OCI-LY1 (cell line): ENCODE data around the gene FBLN7.

Source experiments
- H2AFZ ChIP-seq: fragments of 200-600 bp; sonication (generic), shearing (Covaris generic); 2 replicates; pipeline ENCODE4 v1.6.0; 2014; ENCODE audit warnings: antibody characterized with exemption, mild to moderate bottlenecking, low read length
- H3F3A ChIP-seq: fragments of 200-600 bp; sonication (generic), shearing (Covaris generic); 2 replicates; pipeline ENCODE4 v1.6.0; 2014; ENCODE audit warnings: mild to moderate bottlenecking, antibody characterized with exemption, low read length, moderate library complexity; ENCODE audit not compliant: insufficient read depth
- H3K27ac ChIP-seq: fragments of 200-600 bp; sonication (generic); 2 replicates; pipeline ENCODE4 v1.5.1; 2014; ENCODE audit warnings: low read length, mixed run types, mild to moderate bottlenecking, low read depth; ENCODE audit not compliant: poor library complexity, severe bottlenecking
- H3K27me3 ChIP-seq: fragments of 200-600 bp; sonication (generic); 2 replicates; pipeline ENCODE4 v1.6.0; 2014; ENCODE audit warnings: antibody characterized with exemption, mild to moderate bottlenecking, low read length, moderate library complexity; ENCODE audit not compliant: insufficient read depth
- H3K36me3 ChIP-seq: fragments of 200-600 bp; sonication (generic); 2 replicates; pipeline ENCODE4 v1.6.1; 2014; ENCODE audit warnings: mild to moderate bottlenecking, antibody characterized with exemption, low read length, moderate library complexity, mixed read lengths; ENCODE audit not compliant: insufficient read depth
- H3K4me1 ChIP-seq: fragments of 200-600 bp; sonication (generic); 2 replicates; pipeline ENCODE4 v1.5.1; 2014; ENCODE audit warnings: mild to moderate bottlenecking, low read length, moderate library complexity; ENCODE audit not compliant: insufficient read depth, severe bottlenecking
- H3K4me2 ChIP-seq: fragments of 200-600 bp; sonication (generic), shearing (Covaris generic); 2 replicates; pipeline ENCODE4 v1.6.1; 2014; ENCODE audit warnings: low read length
- H3K4me3 ChIP-seq: fragments of 200-600 bp; sonication (generic); 2 replicates; pipeline ENCODE4 v1.5.1; 2014; ENCODE audit warnings: low read length, low read depth, mild to moderate bottlenecking, mixed read lengths; ENCODE audit not compliant: poor library complexity, severe bottlenecking
- H3K79me2 ChIP-seq: fragments of 200-600 bp; shearing (Covaris generic); 2 replicates; pipeline ENCODE4 v1.6.1; 2016; ENCODE audit warnings: mixed run types, low read length, mixed read lengths; ENCODE audit not compliant: insufficient read depth
- H3K9ac ChIP-seq: fragments of 200-600 bp; sonication (generic), shearing (Covaris generic); 2 replicates; pipeline ENCODE4 v1.6.1; 2014; ENCODE audit warnings: mild to moderate bottlenecking, low read length, mixed read lengths
- H3K9me2 ChIP-seq: fragments of 200-600 bp; sonication (generic), shearing (Covaris generic); 2 replicates; pipeline ENCODE4 v1.6.1; 2014; ENCODE audit warnings: low read depth, mild to moderate bottlenecking, low read length, mixed read lengths
- H3K9me3 ChIP-seq: fragments of 200-600 bp; shearing (Covaris generic); 2 replicates; pipeline ENCODE4 v1.6.1; 2014; ENCODE audit warnings: low read length, mixed read lengths
- H4K20me1 ChIP-seq: fragments of 200-600 bp; sonication (generic), shearing (Covaris generic); 2 replicates; pipeline ENCODE4 v1.6.0; 2016; ENCODE audit warnings: mild to moderate bottlenecking, low read length; ENCODE audit not compliant: insufficient read depth
- EZH2 ChIP-seq: fragments of 200-600 bp; sonication (generic), shearing (Covaris generic); IDR thresholded peaks from 2 replicates; pipeline ENCODE4 v1.8.0; 2017; ENCODE audit warnings: borderline replicate concordance, mixed run types, mild to moderate bottlenecking, antibody characterized with exemption, low read length, moderate library complexity, mixed read lengths
- TF ChIP-seq, protein P1 (sequence below): fragments of 200-600 bp; sonication (generic), shearing (Covaris generic); IDR thresholded peaks from 2 replicates; pipeline ENCODE4 v1.5.1; 2017; ENCODE audit warnings: mild to moderate bottlenecking, antibody characterized with exemption, low read length, moderate library complexity, mixed read lengths

Gene FBLN7

DNA sequence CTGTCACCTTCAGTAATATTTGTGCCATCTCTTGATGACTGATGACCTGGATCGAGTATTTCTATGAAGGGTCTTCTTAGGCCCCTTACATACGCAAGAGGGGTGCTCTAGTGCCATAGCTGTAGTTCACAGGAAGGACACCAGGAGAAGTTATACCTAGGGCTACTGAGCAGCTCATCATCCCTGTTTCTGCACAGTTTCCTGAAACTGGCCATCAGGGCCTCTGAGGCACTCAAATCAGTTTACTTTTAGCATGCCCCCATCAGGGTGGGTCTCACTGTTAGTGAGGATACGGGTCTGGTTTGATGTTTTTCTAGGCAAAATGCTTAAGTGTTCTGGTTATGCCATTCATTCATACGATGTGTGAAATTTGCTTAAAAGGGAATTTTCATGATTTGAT lies 20.0 kb upstream of the FBLN7 start:
- Histone ChIP-seq H3K9me3 (peaks cover 5% of the 10 kb centered on the region; the same call in 1 of the 2 replicates), H3K9me2 (no peaks in the 10 kb centered on the region), H3K36me3 (peaks cover 24% of the 10 kb centered on the region), H3K9ac (no peak overlapping the region), H4K20me1 (no peaks in the 10 kb centered on the region), H3K27me3 (no peaks in the 10 kb centered on the region), H3K4me3 (no peak overlapping the region), H3K79me2 (no peaks in the 10 kb centered on the region), H2AFZ (no peak overlapping the region), H3K4me1 (no peaks in the 10 kb centered on the region), H3K27ac (no peak overlapping the region), H3K4me2 (no peak overlapping the region), H3F3A (no peaks in the 10 kb centered on the region)
- TF ChIP-seq, protein P1, sequence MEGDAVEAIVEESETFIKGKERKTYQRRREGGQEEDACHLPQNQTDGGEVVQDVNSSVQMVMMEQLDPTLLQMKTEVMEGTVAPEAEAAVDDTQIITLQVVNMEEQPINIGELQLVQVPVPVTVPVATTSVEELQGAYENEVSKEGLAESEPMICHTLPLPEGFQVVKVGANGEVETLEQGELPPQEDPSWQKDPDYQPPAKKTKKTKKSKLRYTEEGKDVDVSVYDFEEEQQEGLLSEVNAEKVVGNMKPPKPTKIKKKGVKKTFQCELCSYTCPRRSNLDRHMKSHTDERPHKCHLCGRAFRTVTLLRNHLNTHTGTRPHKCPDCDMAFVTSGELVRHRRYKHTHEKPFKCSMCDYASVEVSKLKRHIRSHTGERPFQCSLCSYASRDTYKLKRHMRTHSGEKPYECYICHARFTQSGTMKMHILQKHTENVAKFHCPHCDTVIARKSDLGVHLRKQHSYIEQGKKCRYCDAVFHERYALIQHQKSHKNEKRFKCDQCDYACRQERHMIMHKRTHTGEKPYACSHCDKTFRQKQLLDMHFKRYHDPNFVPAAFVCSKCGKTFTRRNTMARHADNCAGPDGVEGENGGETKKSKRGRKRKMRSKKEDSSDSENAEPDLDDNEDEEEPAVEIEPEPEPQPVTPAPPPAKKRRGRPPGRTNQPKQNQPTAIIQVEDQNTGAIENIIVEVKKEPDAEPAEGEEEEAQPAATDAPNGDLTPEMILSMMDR: no peak
- TF ChIP-seq EZH2: no peak

DNA sequence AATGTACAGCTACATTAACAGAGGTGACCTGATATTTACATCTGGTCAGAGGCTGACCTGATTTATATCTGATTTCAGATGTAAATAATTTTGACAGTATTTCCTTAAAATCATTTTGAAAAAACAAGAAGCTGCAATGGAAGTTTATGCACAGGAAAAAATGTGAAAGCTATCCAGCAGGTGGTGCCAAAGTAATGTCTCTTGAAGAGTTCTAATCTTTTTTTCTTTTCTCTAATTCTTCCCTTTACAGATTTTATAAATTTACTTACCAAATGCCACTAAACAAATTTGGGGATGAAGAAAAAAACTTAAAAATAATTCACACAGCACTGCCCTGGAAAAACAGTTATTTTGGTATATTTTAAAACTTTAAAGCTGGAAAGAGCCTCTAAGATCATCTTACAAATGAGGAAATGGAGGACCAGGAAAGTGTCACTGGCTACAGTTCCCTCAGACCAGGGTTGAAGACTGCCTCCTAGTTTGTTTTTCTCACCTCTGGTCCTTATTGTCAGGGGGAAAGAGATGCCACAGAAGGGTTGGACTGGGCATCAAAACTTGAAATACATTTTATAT lies 16.4 kb upstream of the FBLN7 start:
- H3K9me3 ChIP-seq: peaks cover 10% of the 10 kb centered on the region; the same call in 1 of the 2 replicates
- no peak overlapping the region for H3K4me3 ChIP-seq
- H3K4me1 ChIP-seq: no peaks in the 10 kb centered on the region
- H4K20me1 ChIP-seq: no peaks in the 10 kb centered on the region
- H3K36me3 ChIP-seq: peaks cover 15% of the 10 kb centered on the region
- H3K9me2 ChIP-seq: no peaks in the 10 kb centered on the region
- no peak overlapping the region for H3K9ac ChIP-seq
- no peaks in the 10 kb centered on the region for H3K79me2 ChIP-seq
- H3K4me2 ChIP-seq: no peak overlapping the region
- H3K27me3 ChIP-seq: no peaks in the 10 kb centered on the region
- H3K27ac ChIP-seq: no peak overlapping the region
- no peak overlapping the region for H2AFZ ChIP-seq
- TF ChIP-seq, protein P1: peak; percentile 89
- no peak for TF ChIP-seq EZH2
- no peaks in the 10 kb centered on the region for H3F3A ChIP-seq

DNA sequence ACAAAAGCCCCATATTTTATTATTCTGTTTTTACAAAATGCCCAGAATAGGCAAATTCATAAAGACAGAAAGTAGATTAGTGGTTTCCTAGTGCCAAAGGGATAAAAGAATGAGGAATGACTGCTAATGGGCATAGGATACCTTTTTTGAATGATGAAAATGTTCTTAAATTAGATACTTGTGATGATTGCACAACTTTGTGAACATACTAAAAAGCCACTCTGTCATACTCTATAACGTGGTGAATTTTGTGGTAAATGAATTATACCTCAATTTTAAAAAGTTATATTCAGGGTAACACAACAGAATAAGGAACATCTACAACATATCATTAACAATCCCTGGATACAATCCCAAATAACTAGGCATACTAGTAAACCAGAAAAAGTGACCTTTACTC lies 9.1 kb upstream of the FBLN7 start:
- Histone ChIP-seq H3K36me3 (no peaks in the 10 kb centered on the region; the same call in 1 of the 2 replicates), H2AFZ (no peak overlapping the region), H3K4me2 (no peak overlapping the region), H3K9me3 (peaks cover 12% of the 10 kb centered on the region), H3K27me3 (no peaks in the 10 kb centered on the region), H3K4me1 (no peaks in the 10 kb centered on the region), H3F3A (no peaks in the 10 kb centered on the region), H3K9me2 (no peaks in the 10 kb centered on the region), H3K79me2 (no peaks in the 10 kb centered on the region), H3K4me3 (no peak overlapping the region), H4K20me1 (no peaks in the 10 kb centered on the region), H3K9ac (no peak overlapping the region), H3K27ac (no peak overlapping the region)
- TF ChIP-seq, protein P1: no peak
- TF ChIP-seq EZH2: no peak
